ENCODE data around the gene TFRC.
"Not testable (repeated sequence)": the region's sequence is repeated elsewhere in the genome, so short reads cannot be mapped to it uniquely, and the experiment has no call there.

Gene TFRC

GRCh38 chr3:196022499-196022878, 59.4 kb downstream of the TFRC start:
- H4K5ac ChIP-seq (ENCODE audit: low read length); H3K79me2 ChIP-seq (ENCODE audit: control insufficient read depth, insufficient read depth, low read length); H3K4me1 ChIP-seq (ENCODE audit: control insufficient read depth, low read depth, low read length); H3K27me3 ChIP-seq (ENCODE audit: insufficient read depth, low read length, poor library complexity); H2BK5ac ChIP-seq (ENCODE audit: low read length); H4K8ac ChIP-seq (ENCODE audit: low read depth, low read length); DNase-seq; H3K27ac ChIP-seq (ENCODE audit: low read depth, low read length); H2AK5ac ChIP-seq (ENCODE audit: low read length); H3K4me3 ChIP-seq (ENCODE audit: low read length); H3K4ac ChIP-seq (ENCODE audit: low read depth, low read length); H3K56ac ChIP-seq (ENCODE audit: low read length); H3K36me3 ChIP-seq (ENCODE audit: control insufficient read depth, insufficient read depth, low read length); H3K18ac ChIP-seq (ENCODE audit: low read length); H3K4me2 ChIP-seq (ENCODE audit: low read length); H3K79me1 ChIP-seq (ENCODE audit: low read length); H2BK15ac ChIP-seq (replicated peaks; ENCODE audit: low read depth); H2BK120ac ChIP-seq (ENCODE audit: low read depth, low read length); H3K23ac ChIP-seq (ENCODE audit: low read length); H3K9ac ChIP-seq (ENCODE audit: low read length): not testable (repeated sequence)
- WGBS (ENCODE audit: extremely low coverage, insufficient coverage, low lambda C conversion rate), result no CpG with 5 or more reads among the region's 8 CpGs

- H3K9ac ChIP-seq (ENCODE audit: low read length), result no peak overlapping the region
- H3K36me3 ChIP-seq (ENCODE audit: control insufficient read depth, insufficient read depth, low read length), result no peaks in the 10 kb centered on the region
- H3K4me1 ChIP-seq (ENCODE audit: control insufficient read depth, low read depth, low read length), result no peaks in the 10 kb centered on the region
- H2AK5ac ChIP-seq (ENCODE audit: low read length), result no peak overlapping the region
- no peak overlapping the region for H2BK5ac ChIP-seq (ENCODE audit: low read length)
- H3K23ac ChIP-seq (ENCODE audit: low read length), result no peak overlapping the region
- no peak overlapping the region for H2BK15ac ChIP-seq (replicated peaks; ENCODE audit: low read depth)
- H3K18ac ChIP-seq (ENCODE audit: low read length), result no peak overlapping the region
- H3K4me3 ChIP-seq (ENCODE audit: low read length), result no peak overlapping the region
- no peak overlapping the region for H2BK120ac ChIP-seq (ENCODE audit: low read depth, low read length)
- H3K4me2 ChIP-seq (ENCODE audit: low read length), result no peak overlapping the region
- WGBS (ENCODE audit: extremely low coverage, insufficient coverage, low lambda C conversion rate), result no CpG with 5 or more reads among the region's 3 CpGs
- H3K79me2 ChIP-seq (ENCODE audit: control insufficient read depth, insufficient read depth, low read length), result no peaks in the 10 kb centered on the region
- no peaks in the 10 kb centered on the region for H3K79me1 ChIP-seq (ENCODE audit: low read length)
- DNase-seq, result no peak
- H3K27ac ChIP-seq (ENCODE audit: low read depth, low read length), result no peak overlapping the region
- no peak overlapping the region for H3K56ac ChIP-seq (ENCODE audit: low read length)
- H4K5ac ChIP-seq (ENCODE audit: low read length), result no peak overlapping the region
- H3K27me3 ChIP-seq (ENCODE audit: insufficient read depth, low read length, poor library complexity), result no peaks in the 10 kb centered on the region
- no peak overlapping the region for H4K8ac ChIP-seq (ENCODE audit: low read depth, low read length)
- no peak overlapping the region for H3K4ac ChIP-seq (ENCODE audit: low read depth, low read length)
These were observed 61.5 kb downstream of the TFRC start for GRCh38 chr3:196020373-196020772.

GRCh38 chr3:196019576-196019975, 62.3 kb downstream of the TFRC start:
- H3K79me2 ChIP-seq (ENCODE audit: control insufficient read depth, insufficient read depth, low read length); H2BK120ac ChIP-seq (ENCODE audit: low read depth, low read length); H3K9ac ChIP-seq (ENCODE audit: low read length); H2BK5ac ChIP-seq (ENCODE audit: low read length); H2BK15ac ChIP-seq (replicated peaks; ENCODE audit: low read depth); H3K27me3 ChIP-seq (ENCODE audit: insufficient read depth, low read length, poor library complexity); H3K36me3 ChIP-seq (ENCODE audit: control insufficient read depth, insufficient read depth, low read length); H3K56ac ChIP-seq (ENCODE audit: low read length); H2AK5ac ChIP-seq (ENCODE audit: low read length); H3K23ac ChIP-seq (ENCODE audit: low read length); H3K27ac ChIP-seq (ENCODE audit: low read depth, low read length); H3K4me1 ChIP-seq (ENCODE audit: control insufficient read depth, low read depth, low read length); DNase-seq; H3K79me1 ChIP-seq (ENCODE audit: low read length); H3K18ac ChIP-seq (ENCODE audit: low read length); H3K4ac ChIP-seq (ENCODE audit: low read depth, low read length); H4K5ac ChIP-seq (ENCODE audit: low read length); H4K8ac ChIP-seq (ENCODE audit: low read depth, low read length); H3K4me2 ChIP-seq (ENCODE audit: low read length); H3K4me3 ChIP-seq (ENCODE audit: low read length): not testable (repeated sequence)
- WGBS (ENCODE audit: extremely low coverage, insufficient coverage, low lambda C conversion rate), result no CpG with 5 or more reads among the region's 12 CpGs

GRCh38 chr3:196018159-196018558, 63.7 kb downstream of the TFRC start:
- not testable (repeated sequence) for H3K4ac ChIP-seq (ENCODE audit: low read depth, low read length); H3K56ac ChIP-seq (ENCODE audit: low read length); H3K4me3 ChIP-seq (ENCODE audit: low read length); H3K79me2 ChIP-seq (ENCODE audit: control insufficient read depth, insufficient read depth, low read length); H3K4me2 ChIP-seq (ENCODE audit: low read length); H3K23ac ChIP-seq (ENCODE audit: low read length); H4K5ac ChIP-seq (ENCODE audit: low read length); H2AK5ac ChIP-seq (ENCODE audit: low read length); H3K4me1 ChIP-seq (ENCODE audit: control insufficient read depth, low read depth, low read length); H4K8ac ChIP-seq (ENCODE audit: low read depth, low read length); DNase-seq; H2BK15ac ChIP-seq (replicated peaks; ENCODE audit: low read depth); H3K27me3 ChIP-seq (ENCODE audit: insufficient read depth, low read length, poor library complexity); H3K79me1 ChIP-seq (ENCODE audit: low read length); H2BK120ac ChIP-seq (ENCODE audit: low read depth, low read length); H3K27ac ChIP-seq (ENCODE audit: low read depth, low read length); H3K36me3 ChIP-seq (ENCODE audit: control insufficient read depth, insufficient read depth, low read length); H3K9ac ChIP-seq (ENCODE audit: low read length); H2BK5ac ChIP-seq (ENCODE audit: low read length); H3K18ac ChIP-seq (ENCODE audit: low read length)
- WGBS (ENCODE audit: extremely low coverage, insufficient coverage, low lambda C conversion rate), result no CpG with 5 or more reads among the region's 5 CpGs

- Histone ChIP-seq H3K79me2 (ENCODE audit: control insufficient read depth, insufficient read depth, low read length) (no peaks in the 10 kb centered on the region), H2BK15ac (replicated peaks; ENCODE audit: low read depth) (no peak overlapping the region), H4K8ac (ENCODE audit: low read depth, low read length) (no peak overlapping the region), H3K4ac (ENCODE audit: low read depth, low read length) (no peak overlapping the region), H3K79me1 (ENCODE audit: low read length) (no peaks in the 10 kb centered on the region), H2BK5ac (ENCODE audit: low read length) (no peak overlapping the region), H3K18ac (ENCODE audit: low read length) (no peak overlapping the region), H2BK120ac (ENCODE audit: low read depth, low read length) (no peak overlapping the region), H3K56ac (ENCODE audit: low read length) (no peak overlapping the region), H3K27ac (ENCODE audit: low read depth, low read length) (no peak overlapping the region), H2AK5ac (ENCODE audit: low read length) (no peak overlapping the region), H3K4me1 (ENCODE audit: control insufficient read depth, low read depth, low read length) (no peaks in the 10 kb centered on the region), H3K4me2 (ENCODE audit: low read length) (no peak overlapping the region), H3K27me3 (ENCODE audit: insufficient read depth, low read length, poor library complexity) (no peaks in the 10 kb centered on the region), H3K9ac (ENCODE audit: low read length) (no peak overlapping the region), H4K5ac (ENCODE audit: low read length) (no peak overlapping the region), H3K4me3 (ENCODE audit: low read length) (no peak overlapping the region), H3K23ac (ENCODE audit: low read length) (no peak overlapping the region), H3K36me3 (ENCODE audit: control insufficient read depth, insufficient read depth, low read length) (no peaks in the 10 kb centered on the region)
- no CpG with 5 or more reads among the region's 2 CpGs for whole genome bisulfite sequencing (ENCODE audit: extremely low coverage, insufficient coverage, low lambda C conversion rate)
- DNase-seq, result no peak
These were observed 65.4 kb downstream of the TFRC start for GRCh38 chr3:196016485-196016884.

GRCh38 chr3:196016059-196016458, 65.8 kb downstream of the TFRC start:
- Histone ChIP-seq H3K36me3 (ENCODE audit: control insufficient read depth, insufficient read depth, low read length) (no peaks in the 10 kb centered on the region), H4K5ac (ENCODE audit: low read length) (no peak overlapping the region), H3K27ac (ENCODE audit: low read depth, low read length) (no peak overlapping the region), H3K18ac (ENCODE audit: low read length) (no peak overlapping the region), H3K27me3 (ENCODE audit: insufficient read depth, low read length, poor library complexity) (no peaks in the 10 kb centered on the region), H2BK120ac (ENCODE audit: low read depth, low read length) (no peak overlapping the region), H3K4me1 (ENCODE audit: control insufficient read depth, low read depth, low read length) (no peaks in the 10 kb centered on the region), H3K9ac (ENCODE audit: low read length) (no peak overlapping the region), H3K4me2 (ENCODE audit: low read length) (no peak overlapping the region), H3K79me2 (ENCODE audit: control insufficient read depth, insufficient read depth, low read length) (no peaks in the 10 kb centered on the region), H3K4me3 (ENCODE audit: low read length) (no peak overlapping the region), H2AK5ac (ENCODE audit: low read length) (no peak overlapping the region), H4K8ac (ENCODE audit: low read depth, low read length) (no peak overlapping the region), H2BK5ac (ENCODE audit: low read length) (no peak overlapping the region), H3K4ac (ENCODE audit: low read depth, low read length) (no peak overlapping the region), H3K56ac (ENCODE audit: low read length) (no peak overlapping the region), H3K79me1 (ENCODE audit: low read length) (no peaks in the 10 kb centered on the region), H2BK15ac (replicated peaks; ENCODE audit: low read depth) (no peak overlapping the region), H3K23ac (ENCODE audit: low read length) (no peak overlapping the region)
- no CpG with 5 or more reads among the region's 1 CpG for WGBS (ENCODE audit: extremely low coverage, insufficient coverage, low lambda C conversion rate)
- no peak for DNase-seq
